Activated CD8-positive, alpha-beta T cell treated with anti-CD3 and anti-CD28 coated beads for 36 hours (primary cell): Measurements from ENCODE around the gene DGKA. TPM values are rescaled to one million over a fixed set of nuclear protein-coding genes. Genes with fewer than 3 reads are reported as not detected.
"Not testable (repeated sequence)": the region's sequence is repeated elsewhere in the genome, so short reads cannot be mapped to it uniquely, and the experiment has no call there.

Source experiments
- ATAC-seq: fragments of 200-7000 bp; cut with Tn5 transposase; one replicate; pipeline ENCODE4 v1.10.0; 2021; ENCODE audit warnings: mild to moderate bottlenecking, moderate library complexity
- CTCF ChIA-PET: fragments of 350-600 bp; sonication (Branson Sonifier 250); formaldehyde crosslinking; loops from one replicate; lab custom pipeline; 2021; ENCODE audit warnings: antibody characterized with exemption; lab: Charles Lee
- POLR2A ChIA-PET: fragments of 350-600 bp; sonication (Branson Sonifier 250); formaldehyde crosslinking; loops from one replicate; lab custom pipeline; 2021; ENCODE audit warnings: antibody characterized with exemption; lab: Charles Lee
- DNase-seq: peaks from one replicate; pipeline ENCODE4 v3.0.0-alpha.2; 2020
- H3K27ac Mint-ChIP-seq: one replicate; pipeline ENCODE4 v1.8.0; 2021; ENCODE audit warnings: mild to moderate bottlenecking, mixed read lengths
- H3K27me3 Mint-ChIP-seq: one replicate; pipeline ENCODE4 v1.8.0; 2021; ENCODE audit warnings: mixed read lengths
- H3K36me3 Mint-ChIP-seq: one replicate; pipeline ENCODE4 v1.8.0; 2021; ENCODE audit warnings: low read depth, mixed read lengths
- H3K4me1 Mint-ChIP-seq: one replicate; pipeline ENCODE4 v1.8.0; 2021; ENCODE audit warnings: low read depth, mixed read lengths
- H3K4me3 Mint-ChIP-seq: one replicate; pipeline ENCODE4 v1.8.0; 2021; ENCODE audit warnings: mild to moderate bottlenecking, moderate library complexity, mixed read lengths
- H3K9me3 Mint-ChIP-seq: one replicate; pipeline ENCODE4 v1.8.0; 2021; ENCODE audit warnings: mixed read lengths
- intact Hi-C: fragments of 100-400 bp; cut with micrococcal nuclease; formaldehyde crosslinking; loops from one replicate; pipeline ENCODE4 v1.10.0; 2022
- total RNA-seq, 2 experiments: library from RNA; stranded (reverse); gene quantifications; one replicate each; pipeline ENCODE4 v1.2.3, GENCODE V29; 2021
- TF ChIP-seq, protein P1 (sequence below): fragments of 200-600 bp; IDR thresholded peaks from one replicate; pipeline ENCODE4 v1.8.0; 2022; ENCODE audit warnings: antibody characterized with exemption, mild to moderate bottlenecking

Gene DGKA
- total RNA-seq, 2 experiments from 2014 or later, result 350 to 353 TPM

DNA sequence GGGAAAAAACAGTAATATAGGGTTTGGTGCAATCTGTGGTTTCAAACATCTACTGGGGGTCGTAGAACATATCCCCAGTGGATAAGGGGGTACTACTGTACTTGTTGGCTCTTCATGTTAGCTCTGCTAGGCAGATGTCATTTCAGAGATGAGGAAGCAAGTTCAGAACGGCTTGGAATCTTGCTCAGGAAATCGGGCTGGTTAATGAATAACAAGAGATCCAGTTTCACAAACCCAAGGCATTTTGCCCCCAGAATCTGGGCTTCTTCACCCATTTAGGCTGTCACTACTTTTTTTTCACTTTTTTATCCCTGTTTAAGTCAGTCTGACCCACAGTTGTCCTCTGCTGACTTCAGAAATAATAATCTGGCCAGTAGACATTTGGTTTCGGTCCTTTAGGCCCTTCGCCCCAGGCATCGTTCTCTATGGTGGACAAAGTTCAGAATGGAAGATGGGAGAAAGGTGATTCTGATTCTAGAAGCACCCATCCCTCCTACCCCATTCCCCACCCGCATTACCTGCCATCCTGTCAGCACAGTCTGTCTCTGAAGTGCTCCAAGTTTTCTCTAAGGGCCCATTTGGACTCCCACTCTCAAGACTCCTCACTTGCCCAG, 70.6 kb downstream of the DGKA start:
- H3K36me3 Mint-ChIP-seq, result peaks cover 4% of the 10 kb centered on the region
- no peaks in the 10 kb centered on the region for H3K9me3 Mint-ChIP-seq
- TF ChIP-seq, protein P1, sequence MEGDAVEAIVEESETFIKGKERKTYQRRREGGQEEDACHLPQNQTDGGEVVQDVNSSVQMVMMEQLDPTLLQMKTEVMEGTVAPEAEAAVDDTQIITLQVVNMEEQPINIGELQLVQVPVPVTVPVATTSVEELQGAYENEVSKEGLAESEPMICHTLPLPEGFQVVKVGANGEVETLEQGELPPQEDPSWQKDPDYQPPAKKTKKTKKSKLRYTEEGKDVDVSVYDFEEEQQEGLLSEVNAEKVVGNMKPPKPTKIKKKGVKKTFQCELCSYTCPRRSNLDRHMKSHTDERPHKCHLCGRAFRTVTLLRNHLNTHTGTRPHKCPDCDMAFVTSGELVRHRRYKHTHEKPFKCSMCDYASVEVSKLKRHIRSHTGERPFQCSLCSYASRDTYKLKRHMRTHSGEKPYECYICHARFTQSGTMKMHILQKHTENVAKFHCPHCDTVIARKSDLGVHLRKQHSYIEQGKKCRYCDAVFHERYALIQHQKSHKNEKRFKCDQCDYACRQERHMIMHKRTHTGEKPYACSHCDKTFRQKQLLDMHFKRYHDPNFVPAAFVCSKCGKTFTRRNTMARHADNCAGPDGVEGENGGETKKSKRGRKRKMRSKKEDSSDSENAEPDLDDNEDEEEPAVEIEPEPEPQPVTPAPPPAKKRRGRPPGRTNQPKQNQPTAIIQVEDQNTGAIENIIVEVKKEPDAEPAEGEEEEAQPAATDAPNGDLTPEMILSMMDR, result no peak
- no peak for DNase-seq
- no peak overlapping the region for H3K27ac Mint-ChIP-seq
- no peak for ATAC-seq
- ChIA-PET CTCF (no interaction called here), POLR2A (interaction anchor here (0.7 kb wide), 1 partner anchor 104 kb away, joined by 3 read pairs; no protein-coding TSS in a partner anchor)
- H3K27me3 Mint-ChIP-seq, result peaks cover 10% of the 10 kb centered on the region
- no peak overlapping the region for H3K4me3 Mint-ChIP-seq
- intact Hi-C loops, result no loop called here
- H3K4me1 Mint-ChIP-seq, result peaks cover 18% of the 10 kb centered on the region

GRCh38 chr12:56003376-56003775, 72.4 kb downstream of the DGKA start:
- CTCF ChIA-PET, result interaction anchor here (1.1 kb wide), 1 partner anchor 26 kb away, joined by 4 read pairs; no protein-coding TSS in a partner anchor
- H3K27me3 Mint-ChIP-seq, H3K9me3 Mint-ChIP-seq, H3K4me3 Mint-ChIP-seq, intact Hi-C loops, H3K36me3 Mint-ChIP-seq, DNase-seq, POLR2A ChIA-PET, ATAC-seq, H3K27ac Mint-ChIP-seq: not testable (repeated sequence)
- H3K4me1 Mint-ChIP-seq, result peaks cover 19% of the 10 kb centered on the region

Other genes with a start within 250 kb of the DGKA start
- 1 to 10 TPM; 4.3 to 4.8 TPM for gene ITGA7, start 223.3 kb upstream of the DGKA start, total RNA-seq
- gene BLOC1S1, start 215.1 kb upstream of the DGKA start, total RNA-seq, result 10 to 100 TPM; 79.0 to 84.6 TPM
- 1 to 10 TPM; 5.3 to 6.8 TPM for gene RDH5, start 210.8 kb upstream of the DGKA start, total RNA-seq
- gene CD63, start 202.2 kb upstream of the DGKA start, total RNA-seq, result 100 to 1,000 TPM in 1 of 2 experiments, 10 to 100 TPM in 1; 99.6 to 101 TPM
- 1 to 10 TPM; 7.4 to 9.3 TPM for gene GDF11, start 188.0 kb upstream of the DGKA start, total RNA-seq
- gene SARNP, start 113.4 kb upstream of the DGKA start, total RNA-seq, result 10 to 100 TPM; 93.9 to 94.0 TPM
- 10 to 100 TPM; 24.2 to 27.0 TPM for gene ORMDL2, start 113.1 kb upstream of the DGKA start, total RNA-seq
- gene DNAJC14, start 101.6 kb upstream of the DGKA start, total RNA-seq, result 10 to 100 TPM; 23.1 to 23.7 TPM
- gene MMP19, start 88.2 kb upstream of the DGKA start, total RNA-seq, result not detected
- 10 to 100 TPM; 22.1 to 22.9 TPM for gene PYM1, start 3.3 kb upstream of the DGKA start, total RNA-seq
- gene PMEL, start 34.9 kb downstream of the DGKA start, total RNA-seq, result 1 to 10 TPM in 1 of 2 experiments, under 1 TPM in 1; 0.65 to 1.2 TPM
- 10 to 100 TPM; 86.7 to 90.1 TPM for gene CDK2, start 35.7 kb downstream of the DGKA start, total RNA-seq
- gene RAB5B, start 42.9 kb downstream of the DGKA start, total RNA-seq, result 10 to 100 TPM; 26.0 to 32.4 TPM
- 1 to 10 TPM; 4.6 to 6.2 TPM for gene SUOX, start 66.1 kb downstream of the DGKA start, total RNA-seq
- gene IKZF4, start 89.9 kb downstream of the DGKA start, total RNA-seq, result 10 to 100 TPM; 20.5 to 20.8 TPM
- 10 to 100 TPM; 29.7 to 29.8 TPM for gene RPS26, start 110.8 kb downstream of the DGKA start, total RNA-seq
- gene ERBB3, start 149.0 kb downstream of the DGKA start, total RNA-seq, result under 1 TPM; 0.98 to 0.99 TPM
- gene PA2G4, start 173.4 kb downstream of the DGKA start, total RNA-seq, result 100 to 1,000 TPM; 447 to 455 TPM
- gene RPL41, start 185.5 kb downstream of the DGKA start, total RNA-seq, result 1,000 to 10,000 TPM; 5,401 to 5,452 TPM
- gene ZC3H10, start 187.1 kb downstream of the DGKA start, total RNA-seq, result 1 to 10 TPM; 6.8 to 7.2 TPM
- 100 to 1,000 TPM; 154 to 160 TPM for gene ESYT1, start 197.1 kb downstream of the DGKA start, total RNA-seq
- gene MYL6B, start 221.4 kb downstream of the DGKA start, total RNA-seq, result 10 to 100 TPM; 60.3 to 66.9 TPM
- 100 to 1,000 TPM; 647 to 663 TPM for gene MYL6, start 227.2 kb downstream of the DGKA start, total RNA-seq